Measurements from ENCODE around the gene ELMO3.

ELMO3 gene

GRCh38 chr16:67249178-67250044 lies 50.5 kb downstream of the ELMO3 start:
- no peak for DNase-seq
- peak overlapping the region; percentile 57 for H3K4me3 ChIP-seq (ENCODE audit: low read depth, low read length)
- no peaks in the 10 kb centered on the region for H3K9me3 ChIP-seq

GRCh38 chr16:67250045-67250327 lies 51.1 kb downstream of the ELMO3 start:
- peaks cover 17% of the 10 kb centered on the region for H3K27me3 ChIP-seq
- no peaks in the 10 kb centered on the region for H3K36me3 ChIP-seq
- H3K9me3 ChIP-seq: no peaks in the 10 kb centered on the region
- H3K4me1 ChIP-seq: peaks cover 10% of the 10 kb centered on the region
- no peak for DNase-seq
- no peak overlapping the region for H3K4me3 ChIP-seq (ENCODE audit: low read depth, low read length)
- no peak for TF ChIP-seq CTCF (IDR thresholded peaks at IDR 0.05; ENCODE audit: low read depth, low read length)

More at GRCh38 chr16:67249178-67250044, 50.5 kb downstream of the ELMO3 start:
- H3K36me3 ChIP-seq: no peaks in the 10 kb centered on the region
- TF ChIP-seq CTCF (IDR thresholded peaks at IDR 0.05; ENCODE audit: low read depth, low read length): no peak
- H3K4me1 ChIP-seq: peaks cover 11% of the 10 kb centered on the region
- peaks cover 17% of the 10 kb centered on the region for H3K27me3 ChIP-seq

- Histone ChIP-seq H3K36me3 (no peaks in the 10 kb centered on the region), H3K9me3 (no peaks in the 10 kb centered on the region), H3K27me3 (peaks cover 17% of the 10 kb centered on the region), H3K4me1 (peaks cover 4% of the 10 kb centered on the region), H3K4me3 (ENCODE audit: low read depth, low read length) (no peak overlapping the region)
- TF ChIP-seq CTCF (IDR thresholded peaks at IDR 0.05; ENCODE audit: low read depth, low read length): no peak
- no peak for DNase-seq
Measured at GRCh38 chr16:67252609-67253497, 53.9 kb downstream of the ELMO3 start.

Data from BE2C (cell line).